ENCODE data around the gene KREMEN2.
A peak's percentile ranks its signal among the peaks of the same experiment; 100 is the strongest.

The KREMEN2 gene

GRCh38 chr16:2979669-2980226, 15.7 kb downstream of the KREMEN2 start:
- DNase-seq (ENCODE audit: low spot score): peak; percentile 31

GRCh38 chr16:2980227-2981176, 16.4 kb downstream of the KREMEN2 start, which contains the start of gene PKMYT1:
TSS of gene PKMYT1 (minus strand) at chr16:2980446. CDS start at chr16:2979657, 789 bp downstream.
- DNase-seq (ENCODE audit: low spot score): peak; percentile 96

- DNase-seq (ENCODE audit: low spot score): no peak
Measured at GRCh38 chr16:2981177-2981898, 17.3 kb downstream of the KREMEN2 start.

GRCh38 chr16:2981899-2982250, 17.8 kb downstream of the KREMEN2 start:
- no peak for DNase-seq (ENCODE audit: low spot score)

- no peak for DNase-seq (ENCODE audit: low spot score)
Measured at GRCh38 chr16:2982402-2982801, 18.3 kb downstream of the KREMEN2 start.

- DNase-seq (ENCODE audit: low spot score): peak; percentile 73
Measured at GRCh38 chr16:2983706-2984136, 19.6 kb downstream of the KREMEN2 start.

- DNase-seq (ENCODE audit: low spot score): no peak
Measured at GRCh38 chr16:2985462-2985861, 21.4 kb downstream of the KREMEN2 start.

GRCh38 chr16:2985893-2986355, 21.8 kb downstream of the KREMEN2 start:
- DNase-seq (ENCODE audit: low spot score): no peak

- DNase-seq (ENCODE audit: low spot score): no peak
Measured at GRCh38 chr16:2986623-2987188, 22.6 kb downstream of the KREMEN2 start.

- DNase-seq (ENCODE audit: low spot score): no peak
Measured at GRCh38 chr16:2987286-2987685, 23.2 kb downstream of the KREMEN2 start.

GRCh38 chr16:2987833-2988232, 23.8 kb downstream of the KREMEN2 start:
- DNase-seq (ENCODE audit: low spot score): no peak

GRCh38 chr16:2988590-2989099, 24.6 kb downstream of the KREMEN2 start:
- DNase-seq (ENCODE audit: low spot score): no peak

GRCh38 chr16:2990891-2991290, 26.8 kb downstream of the KREMEN2 start:
- no peak for DNase-seq (ENCODE audit: low spot score)

GRCh38 chr16:2991566-2992261, 27.6 kb downstream of the KREMEN2 start:
- no peak for DNase-seq (ENCODE audit: low spot score)

- no peak for DNase-seq (ENCODE audit: low spot score)
Measured at GRCh38 chr16:2992383-2993081, 28.5 kb downstream of the KREMEN2 start.

- no peak for DNase-seq (ENCODE audit: low spot score)
Measured at GRCh38 chr16:2996298-2996697, 32.2 kb downstream of the KREMEN2 start.

- no peak for DNase-seq (ENCODE audit: low spot score)
Measured at GRCh38 chr16:2999929-3000328, 35.9 kb downstream of the KREMEN2 start.

- DNase-seq (ENCODE audit: low spot score): no peak
Measured at GRCh38 chr16:3000540-3000939, 36.5 kb downstream of the KREMEN2 start.

GRCh38 chr16:3001316-3001715, 37.2 kb downstream of the KREMEN2 start:
- no peak for DNase-seq (ENCODE audit: low spot score)

- peak; percentile 100 for DNase-seq (ENCODE audit: low spot score)
Measured at GRCh38 chr16:3003582-3004270, 39.7 kb downstream of the KREMEN2 start.
